ELF-1 (cell line): Measurements from ENCODE around the gene RASGRP4.
"Not testable (repeated sequence)": the region's sequence is repeated elsewhere in the genome, so short reads cannot be mapped to it uniquely, and the experiment has no call there.

Source experiments
- DNase-seq: peaks from one replicate; pipeline ENCODE4 v3.0.0-alpha.2; 2016; ENCODE audit warnings: low read depth, low spot score

RASGRP4 gene

DNA sequence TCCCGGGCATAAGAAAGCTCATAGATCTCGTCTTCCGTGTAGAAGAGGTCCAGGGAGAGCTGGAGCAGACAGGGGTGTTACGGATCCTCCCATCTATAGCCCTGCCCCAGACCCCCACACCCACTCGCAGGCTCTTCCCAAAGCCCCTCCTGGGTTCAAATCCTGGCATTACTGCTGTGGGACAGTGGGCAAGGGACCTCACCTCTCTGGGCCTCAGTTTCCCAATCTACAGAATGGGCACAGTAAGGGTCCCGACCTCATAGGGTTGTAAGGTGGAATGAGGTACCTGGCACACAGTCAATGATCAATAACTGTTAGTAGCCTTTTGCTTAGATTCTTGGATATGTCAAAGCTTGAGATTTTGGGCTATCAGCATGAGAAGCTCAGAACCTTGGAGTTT lies 12.6 kb downstream of the RASGRP4 start:
- DNase-seq = no peak

DNA sequence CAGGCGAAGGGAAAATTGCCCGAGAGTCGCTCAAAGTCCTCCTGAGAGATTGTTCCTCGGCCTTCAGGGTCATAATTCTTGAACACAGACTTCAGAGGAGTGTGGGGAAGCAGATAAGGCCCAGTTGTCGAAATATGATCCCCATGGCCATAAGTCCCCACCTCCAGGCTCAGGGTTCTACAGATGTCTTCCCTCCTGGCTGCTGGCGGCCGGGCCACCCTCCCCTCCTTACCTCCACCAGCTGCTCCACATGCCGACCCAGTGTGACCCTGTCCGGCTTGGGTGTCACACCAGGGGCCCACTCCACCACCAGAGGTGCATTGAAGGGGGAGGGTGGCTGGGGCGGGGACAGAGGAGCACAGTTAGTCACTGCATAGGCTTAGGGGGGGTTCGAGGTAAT lies 13.1 kb downstream of the RASGRP4 start:
- DNase-seq = no peak

DNA sequence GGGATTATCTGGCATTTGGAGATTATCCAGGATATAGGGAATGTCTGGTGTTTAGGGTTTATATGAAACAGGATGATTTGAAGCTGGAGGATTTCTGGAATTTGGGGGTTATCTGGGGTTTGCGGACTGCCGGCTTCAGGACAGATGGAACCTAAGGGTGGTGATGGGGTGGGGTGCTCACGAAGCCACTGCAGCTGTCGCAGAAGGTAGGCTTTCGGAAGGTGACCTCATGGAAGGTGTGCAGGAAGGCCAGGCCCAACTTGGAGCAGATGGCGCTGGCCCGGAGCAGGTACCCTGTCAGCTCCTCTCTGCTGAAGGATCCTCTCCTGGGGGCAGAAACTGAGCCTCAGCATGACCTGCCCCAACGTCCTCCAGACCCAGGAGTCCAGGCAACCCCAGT lies 13.5 kb downstream of the RASGRP4 start:
- DNase-seq = no peak

DNA sequence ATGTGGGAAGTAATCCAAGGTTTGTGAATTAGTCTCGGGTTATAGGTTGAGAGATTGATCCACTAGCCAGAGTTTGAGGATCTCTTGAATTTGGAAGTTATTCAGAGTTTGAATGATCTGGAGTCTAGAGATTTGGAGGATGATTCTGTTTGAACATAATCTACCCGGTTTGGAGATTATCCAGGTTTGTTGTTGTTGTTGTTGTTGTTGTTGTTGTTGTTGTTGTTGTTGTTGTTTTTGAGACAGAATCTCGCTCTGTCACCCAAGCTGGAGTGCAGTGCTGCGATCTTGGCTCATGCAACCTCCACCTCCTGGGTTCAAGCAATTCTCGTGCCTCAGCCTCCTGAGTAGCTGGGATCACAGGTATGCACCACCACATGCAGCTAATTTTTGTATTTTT lies 14.1 kb downstream of the RASGRP4 start:
- not testable (repeated sequence) for DNase-seq

DNA sequence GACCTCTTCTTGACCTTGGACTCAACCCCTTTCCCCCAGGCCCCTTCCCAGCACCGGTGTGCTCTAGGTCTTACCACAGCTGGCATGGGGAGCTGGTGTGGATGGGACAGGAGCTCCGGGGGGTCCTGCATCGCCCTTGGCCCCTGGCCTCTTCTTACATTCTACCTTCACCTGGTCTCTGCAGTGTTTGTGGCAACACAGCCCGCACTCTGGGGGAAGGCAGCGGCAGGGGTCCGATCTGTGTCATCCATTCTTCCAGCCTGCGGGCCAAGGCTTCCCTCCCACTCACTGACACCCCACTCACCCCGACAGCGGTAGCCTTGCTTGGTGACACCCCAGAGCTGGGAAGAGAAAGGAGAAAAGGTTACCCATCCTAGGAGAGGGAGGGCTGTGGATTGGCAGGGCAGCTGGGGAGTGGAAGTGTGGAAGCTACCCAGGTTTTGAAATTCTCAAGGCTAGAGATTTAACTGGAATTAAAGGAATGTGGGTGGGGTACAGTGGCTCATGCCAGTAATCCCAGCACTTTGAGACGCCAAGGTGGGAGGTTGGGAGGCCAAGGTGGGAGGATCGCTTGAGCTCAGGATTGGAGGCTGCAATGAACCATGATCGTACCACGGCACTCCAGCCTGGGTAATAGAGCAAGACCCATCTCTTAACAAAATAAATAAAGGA lies 14.8 kb downstream of the RASGRP4 start:
- DNase-seq = no peak

DNA sequence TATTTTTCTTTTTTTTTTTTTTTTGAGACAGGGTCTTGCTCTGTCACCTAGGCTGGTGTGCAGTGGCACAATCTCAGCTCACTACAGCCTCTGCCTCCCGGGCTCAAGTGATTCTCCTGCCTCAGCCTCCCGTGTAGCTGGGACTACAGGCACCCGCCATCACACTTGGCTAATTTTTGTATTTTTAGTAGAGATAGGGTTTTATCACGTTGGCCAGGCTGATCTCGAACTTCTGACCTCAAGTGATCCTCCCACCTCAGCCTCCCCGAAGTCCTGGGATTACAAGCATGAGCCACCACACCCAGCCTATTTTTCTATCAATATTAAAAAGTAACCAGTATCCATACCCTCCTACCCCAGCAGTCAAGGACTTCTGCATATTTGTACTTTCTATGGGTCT lies 15.6 kb downstream of the RASGRP4 start:
- DNase-seq = not testable (repeated sequence)

DNA sequence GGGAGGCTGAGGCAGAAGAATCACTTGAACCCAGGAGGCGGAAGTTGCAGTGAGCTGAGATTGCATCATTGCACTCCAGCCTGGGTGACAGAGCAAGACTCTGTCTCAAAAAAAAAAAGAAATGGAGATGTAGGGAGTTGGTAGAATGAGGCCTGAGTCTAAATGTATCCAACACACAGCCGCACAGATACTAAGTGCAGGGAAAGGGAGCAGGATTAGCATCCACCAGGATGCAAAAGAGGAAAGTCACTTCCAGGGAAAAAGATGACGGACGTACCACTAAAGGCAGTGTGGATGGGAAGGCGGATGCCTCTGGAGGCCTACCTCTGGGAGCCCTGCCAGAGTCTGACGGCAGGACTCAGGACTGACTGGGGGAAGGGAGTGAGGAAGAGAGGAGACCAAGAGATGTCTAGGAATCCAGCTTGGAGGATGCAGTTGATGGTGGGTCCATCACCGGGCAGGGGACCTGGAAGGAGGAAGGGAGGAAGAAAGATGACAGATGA lies 16.3 kb downstream of the RASGRP4 start:
- no peak for DNase-seq

DNA sequence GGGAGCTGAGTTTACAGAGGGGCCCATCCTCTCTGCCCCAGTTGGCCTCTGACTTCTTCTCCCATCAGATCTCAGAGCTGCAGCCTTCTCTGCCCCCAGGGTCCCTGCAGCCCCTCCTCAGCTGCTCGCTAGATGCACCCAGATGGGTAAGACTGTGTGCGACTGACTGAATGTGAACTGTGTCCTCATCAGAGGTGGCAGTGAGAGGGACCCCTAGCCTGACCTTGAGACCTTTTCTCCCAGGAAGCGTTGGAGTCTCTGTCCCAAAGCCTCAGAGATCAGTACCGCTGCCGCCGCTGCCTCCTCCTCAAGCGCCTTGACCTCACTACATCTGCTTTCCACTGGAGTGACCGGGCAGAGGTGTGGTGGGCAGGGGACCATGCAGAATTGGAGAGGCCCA lies 20.7 kb downstream of the RASGRP4 start:
- no peak for DNase-seq

DNA sequence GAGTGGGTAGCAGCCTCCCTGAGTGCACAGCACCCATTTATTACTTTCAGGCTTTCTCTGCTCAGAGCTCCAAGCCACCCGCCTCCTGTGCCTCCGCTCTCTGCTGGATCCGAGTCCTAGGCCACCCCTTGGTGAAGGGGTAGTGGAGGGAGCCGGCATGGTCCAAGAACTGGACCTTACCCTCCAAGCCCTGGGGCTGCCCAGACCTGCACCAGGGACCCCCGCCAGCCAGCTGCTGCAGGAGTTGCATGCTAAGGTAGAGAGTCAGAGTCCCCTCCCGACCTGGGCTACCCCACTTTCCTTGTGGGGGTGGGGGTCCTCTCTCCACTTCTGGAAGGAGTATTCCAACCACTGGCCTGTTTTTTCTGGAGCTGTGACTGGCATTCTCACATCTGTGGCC lies 21.2 kb downstream of the RASGRP4 start:
- no peak for DNase-seq

DNA sequence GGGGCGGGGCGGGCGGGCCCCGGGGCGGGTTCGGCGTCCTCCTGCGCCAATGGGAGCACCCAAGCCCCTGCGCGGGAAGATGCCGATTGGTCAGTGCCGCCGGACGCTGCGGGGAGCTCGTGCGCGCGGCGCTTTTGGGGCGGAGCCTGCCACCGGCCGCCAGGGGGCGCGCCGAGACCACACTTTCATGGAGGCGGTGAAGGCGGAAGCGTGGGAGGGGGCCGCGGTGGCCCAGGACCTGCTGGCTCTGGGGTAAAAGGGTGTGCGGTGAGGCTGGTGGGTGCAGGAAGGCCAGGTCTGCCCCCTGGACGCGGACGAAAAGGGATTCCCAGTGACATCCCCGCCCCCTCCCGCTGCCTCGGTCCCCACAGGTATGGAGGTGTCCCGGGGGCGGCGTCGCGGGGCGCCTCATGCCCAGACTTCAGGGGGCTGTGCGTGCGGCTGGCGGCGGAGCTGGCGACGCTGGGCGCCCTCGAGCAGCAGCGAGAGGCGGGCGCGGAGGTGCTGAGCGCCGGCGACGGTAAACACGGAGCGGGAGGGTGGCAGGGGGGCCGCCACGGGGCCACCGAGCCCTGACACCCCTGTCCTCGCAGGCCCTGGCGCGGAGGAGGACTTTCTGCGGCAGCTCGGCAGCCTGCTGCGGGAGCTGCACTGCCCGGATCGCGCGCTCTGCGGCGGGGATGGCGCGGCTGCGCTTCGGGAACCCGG lies 22.9 kb downstream of the RASGRP4 start, which contains the start of gene FAM98C:
Gene FAM98C, plus strand, starts transcription at position 127 of the 708 bp plus-strand sequence. Its CDS starts 61 bp downstream, at position 188.
- peak; percentile 99 for DNase-seq

DNA sequence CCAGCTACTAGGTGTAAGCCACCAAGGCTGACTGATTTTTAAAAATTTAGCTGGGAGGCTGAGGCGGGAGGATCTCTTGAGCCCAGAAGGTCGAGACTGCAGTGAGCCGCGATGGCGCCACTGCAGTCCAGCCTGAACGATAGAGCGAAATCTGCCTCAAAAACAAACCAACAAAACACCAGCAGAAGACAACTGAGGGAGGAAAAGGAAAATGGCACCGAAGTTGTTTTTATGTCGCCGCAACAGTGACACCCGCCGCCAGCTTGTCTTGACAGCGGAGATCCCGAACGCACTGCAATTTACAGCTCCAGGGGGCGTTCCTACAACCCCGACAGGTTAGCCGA lies 23.4 kb downstream of the RASGRP4 start:
- DNase-seq = no peak

DNA sequence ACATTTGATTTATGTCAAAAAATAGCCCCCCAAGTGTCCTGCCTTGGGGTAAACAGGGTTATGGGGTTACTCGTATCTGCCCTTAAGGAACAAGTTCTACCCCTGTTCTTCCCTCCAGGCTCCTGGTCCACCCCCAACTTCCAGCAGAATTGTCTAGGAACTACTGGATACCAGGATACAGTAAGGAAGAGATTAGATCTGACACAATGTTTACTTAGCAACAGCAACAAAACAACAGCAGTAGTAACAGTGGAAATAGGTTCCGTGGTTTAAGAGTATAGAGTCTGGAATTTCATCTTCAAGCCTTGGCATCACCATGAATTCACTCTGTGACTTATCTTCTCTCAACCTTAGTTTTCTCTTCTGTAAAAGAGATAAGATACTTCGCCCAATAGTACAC lies 24.9 kb downstream of the RASGRP4 start:
- DNase-seq = no peak

DNA sequence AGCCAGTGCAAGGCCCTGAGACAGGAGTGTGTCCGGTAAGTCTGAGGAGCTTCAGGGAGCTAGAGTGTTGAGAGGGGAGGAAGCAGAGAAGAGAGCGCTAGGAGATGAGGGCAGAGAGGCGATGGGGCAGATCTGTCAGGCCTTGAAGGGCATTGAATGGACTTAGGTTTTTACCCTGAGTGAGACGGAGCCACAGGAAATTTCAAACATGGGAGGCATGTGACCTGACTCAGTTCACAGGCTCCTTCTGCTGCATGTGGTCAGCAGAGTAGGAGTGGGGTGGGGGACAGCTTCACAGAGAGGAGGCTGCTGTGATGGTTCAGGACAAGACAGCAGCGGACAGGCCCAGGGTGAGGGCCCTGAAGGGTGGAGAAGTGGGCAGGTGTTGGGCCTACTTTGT lies 25.7 kb downstream of the RASGRP4 start:
- DNase-seq = no peak

DNA sequence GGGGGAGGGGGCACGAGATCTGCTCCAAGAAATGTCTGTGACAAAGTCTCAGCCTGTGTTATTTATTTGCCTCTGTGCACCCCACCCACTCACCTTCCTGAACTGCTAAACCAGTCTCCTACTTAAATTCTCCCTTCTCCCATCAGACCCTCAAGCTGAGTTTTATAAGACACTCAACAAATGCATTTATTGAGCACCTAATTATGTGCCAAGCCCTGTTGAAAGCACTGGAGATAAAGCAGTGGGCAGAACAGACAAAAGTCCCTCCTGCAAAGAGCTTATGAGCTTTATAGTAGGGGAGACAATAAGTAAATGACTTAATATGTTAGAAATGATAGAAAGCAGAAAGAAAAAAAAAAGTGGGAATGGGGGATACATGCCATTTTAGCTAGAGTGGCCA lies 26.5 kb downstream of the RASGRP4 start:
- no peak for DNase-seq

DNA sequence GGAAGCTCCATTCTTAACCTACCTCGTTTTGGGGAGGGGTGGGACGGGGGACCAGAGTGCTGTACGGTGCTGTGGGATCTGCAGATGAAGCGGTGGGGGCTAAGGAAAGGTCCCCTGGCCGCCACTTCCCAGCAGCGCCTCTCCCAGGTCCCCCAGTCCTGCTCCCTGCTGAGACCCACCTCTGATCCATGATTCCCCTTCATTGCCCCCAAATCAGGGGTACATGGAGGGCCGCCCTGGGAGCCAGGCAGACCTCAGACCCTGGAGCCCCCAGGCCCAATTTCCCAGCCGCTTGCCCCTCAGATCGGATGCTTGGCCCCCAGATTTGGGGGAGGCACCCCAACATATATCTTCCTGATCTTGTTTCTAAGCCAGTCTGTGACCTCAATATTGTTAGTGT lies 26.9 kb downstream of the RASGRP4 start:
- DNase-seq = no peak

DNA sequence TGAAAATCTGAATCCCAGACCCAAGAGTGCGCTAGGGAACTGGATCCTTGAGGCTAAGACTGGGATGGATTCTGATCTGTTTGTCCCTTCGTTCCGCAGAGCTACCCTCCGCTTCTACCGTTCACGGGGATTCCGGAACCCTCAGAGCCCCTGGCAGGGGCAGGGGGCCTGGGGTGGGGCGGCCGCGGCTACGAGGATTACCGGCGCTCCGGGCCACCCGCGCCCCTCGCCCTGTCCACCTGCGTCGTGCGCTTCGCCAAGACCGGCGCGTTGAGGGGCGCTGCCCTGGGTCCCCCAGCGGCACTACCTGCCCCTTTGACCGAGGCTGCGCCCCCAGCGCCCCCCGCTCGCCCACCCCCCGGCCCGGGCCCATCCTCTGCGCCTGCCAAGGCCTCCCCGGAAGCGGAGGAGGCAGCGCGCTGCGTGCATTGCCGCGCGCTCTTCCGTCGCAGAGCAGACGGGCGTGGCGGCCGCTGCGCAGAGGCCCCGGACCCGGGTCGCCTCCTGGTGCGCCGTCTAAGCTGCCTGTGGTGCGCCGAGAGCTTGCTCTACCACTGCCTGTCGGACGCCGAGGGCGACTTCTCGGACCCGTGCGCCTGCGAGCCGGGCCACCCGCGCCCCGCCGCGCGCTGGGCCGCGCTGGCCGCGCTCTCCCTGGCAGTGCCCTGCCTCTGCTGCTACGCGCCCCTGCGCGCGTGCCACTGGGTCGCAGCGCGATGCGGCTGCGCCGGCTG lies 30.5 kb downstream of the RASGRP4 start:
- DNase-seq = no peak

DNA sequence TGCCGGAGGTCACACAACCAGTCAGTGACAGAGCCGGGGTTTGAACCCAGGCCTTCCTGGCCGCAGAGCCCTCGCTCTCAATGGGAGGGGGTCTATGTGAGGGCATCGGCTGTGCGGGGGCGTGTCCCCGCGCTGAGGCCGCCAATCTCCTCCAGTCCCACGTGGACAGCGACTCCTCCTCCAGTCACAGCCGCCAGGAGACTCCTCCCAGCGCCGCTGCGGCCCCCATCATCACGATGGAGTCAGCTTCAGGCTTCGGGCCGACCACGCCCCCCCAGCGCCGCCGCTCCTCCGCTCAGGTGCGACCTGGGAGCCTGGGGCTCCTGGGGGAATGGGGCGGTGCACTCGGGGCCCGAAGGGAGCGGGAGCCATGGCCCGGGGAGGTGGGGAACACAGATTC lies 31.5 kb downstream of the RASGRP4 start:
- DNase-seq = peak; percentile 95

DNA sequence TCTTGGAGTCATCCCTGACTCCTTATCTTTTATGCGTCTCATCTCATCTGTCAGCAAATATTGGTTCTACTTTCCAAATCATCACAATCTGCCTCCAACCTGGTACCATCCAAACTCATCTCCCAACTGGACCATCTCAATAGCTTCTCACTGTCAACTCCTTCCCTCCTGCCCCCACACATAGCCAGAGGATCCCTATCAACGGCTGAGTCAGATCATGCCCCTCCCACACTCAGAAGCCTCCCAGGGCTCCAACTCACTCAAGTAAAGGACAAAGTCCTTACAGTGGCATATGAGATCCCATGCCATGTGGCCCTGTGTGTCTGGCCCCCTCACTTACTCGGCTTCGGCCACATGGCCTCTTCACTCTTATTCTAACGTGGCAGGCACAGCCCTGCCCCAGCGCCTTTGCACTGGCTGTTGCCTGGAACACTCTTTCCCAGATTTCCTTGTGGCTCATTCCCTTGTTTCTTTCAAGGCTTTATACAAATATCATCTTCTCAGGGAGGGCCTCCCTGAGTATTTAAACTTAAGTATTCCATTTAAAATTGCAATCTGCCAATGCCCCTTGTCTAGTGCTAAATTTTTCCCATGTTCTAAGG lies 33.2 kb downstream of the RASGRP4 start:
- DNase-seq = no peak

DNA sequence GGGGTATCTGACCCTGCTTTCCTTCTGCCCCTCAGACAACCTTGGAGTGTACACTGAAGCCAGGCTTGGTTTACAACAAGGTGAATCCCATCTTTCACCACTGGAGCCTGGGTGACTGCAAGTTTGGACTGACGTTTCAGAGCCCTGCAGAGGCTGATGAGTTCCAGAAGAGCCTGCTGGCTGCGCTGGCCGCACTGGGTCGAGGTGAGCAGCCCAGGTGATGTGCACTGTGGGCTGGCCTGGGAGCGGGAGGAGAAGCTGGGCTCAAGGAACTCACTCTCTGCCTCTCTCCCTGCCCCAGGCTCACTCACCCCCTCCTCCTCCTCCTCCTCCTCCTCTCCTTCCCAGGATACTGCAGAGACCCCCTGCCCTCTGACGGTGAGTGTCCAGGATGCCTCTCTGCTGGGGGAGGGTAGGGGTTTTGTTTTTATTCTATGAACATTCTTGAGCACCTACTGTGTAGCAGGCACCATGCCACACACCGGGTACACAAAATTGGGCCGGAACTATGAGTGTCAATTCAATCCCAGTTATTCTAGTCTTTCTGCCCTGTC lies 34.0 kb downstream of the RASGRP4 start:
- peak; percentile 56 for DNase-seq

DNA sequence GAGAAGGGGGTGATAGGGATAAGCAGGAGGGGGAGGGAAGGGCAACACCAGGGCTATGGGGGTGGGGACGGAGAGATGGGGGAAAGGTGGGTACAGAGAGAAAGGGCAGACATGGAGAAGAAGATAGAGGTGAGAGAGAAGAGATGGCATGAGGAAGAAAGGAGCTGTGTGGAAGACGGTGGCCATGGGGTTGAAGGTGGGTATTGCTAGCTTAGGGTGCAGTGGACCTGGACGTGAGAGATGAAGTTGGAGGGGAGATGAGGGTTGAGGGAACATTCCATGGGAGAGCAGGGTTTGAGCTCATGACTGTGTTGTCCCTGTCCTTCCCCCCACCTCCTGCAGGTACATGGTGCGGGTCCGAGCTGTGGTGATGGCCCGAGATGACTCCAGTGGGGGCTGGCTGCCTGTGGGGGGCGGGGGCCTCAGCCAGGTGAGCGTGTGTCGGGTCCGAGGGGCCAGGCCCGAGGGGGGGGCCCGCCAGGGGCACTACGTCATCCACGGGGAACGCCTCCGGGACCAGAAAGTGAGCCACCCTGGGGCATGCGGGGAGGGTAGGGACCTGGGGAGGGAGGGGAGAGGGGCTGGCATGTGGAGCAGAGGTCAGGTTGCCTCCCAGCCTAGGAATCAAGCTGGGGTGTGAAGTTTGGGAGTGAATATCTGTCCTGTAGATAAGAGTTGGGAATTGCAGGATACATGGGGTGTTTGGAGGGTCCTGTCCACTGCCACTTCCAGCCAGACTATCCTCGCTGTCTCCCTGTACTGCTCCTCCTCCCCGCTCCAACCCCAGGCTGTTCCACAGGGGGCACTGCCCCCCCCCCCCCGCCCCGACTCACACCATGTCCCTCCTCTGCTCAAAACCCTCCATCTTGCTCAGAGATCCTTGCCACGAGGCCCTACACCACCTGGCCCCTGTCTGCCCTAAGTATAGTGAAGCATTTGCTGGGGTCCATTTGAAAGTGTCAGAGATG lies 35.8 kb downstream of the RASGRP4 start:
- no peak for DNase-seq
